ENCODE results near the gene ZBTB39. TPM values are rescaled to one million over a fixed set of nuclear protein-coding genes. Genes with fewer than 3 reads are reported as not detected.

Gene ZBTB39
- total RNA-seq, 2 experiments from 2014 or later: 6.4 to 6.6 TPM

- Mint-ChIP-seq H3K27ac (peak overlapping the region; percentile 11), H3K9me3 (ENCODE audit: low read depth) (no peaks in the 10 kb centered on the region), H3K4me3 (no peak overlapping the region), H3K4me1 (peaks cover 63% of the 10 kb centered on the region), H3K27me3 (no peaks in the 10 kb centered on the region), H3K36me3 (ENCODE audit: low read depth) (peaks cover 44% of the 10 kb centered on the region)
- ATAC-seq: peak; percentile 41
- intact Hi-C loops (cut with DNase I, micrococcal nuclease): loop anchor here (1.0 to 5.0 kb wide), 2 partner anchors 244 to 364 kb away; no protein-coding TSS in a partner anchor
- ChIA-PET POLR2A (interaction anchor here (1.1 kb wide), 2 partner anchors 72 to 77 kb away, joined by 3 read pairs; partner anchors contain the start of gene NEMP1), CTCF (interaction anchor here (0.5 to 13.0 kb wide), 41 partner anchors 10 to 365 kb away, joined by 3 to 207 read pairs (median 4); partner anchors contain the start of genes LRP1, NAB2, NACA and NEMP1)
- peak; percentile 90 for DNase-seq
Measured at GRCh38 chr12:57001448-57001906, 4.9 kb downstream of the ZBTB39 start.

GRCh38 chr12:57000393-57000792 lies 6.0 kb downstream of the ZBTB39 start:
- Mint-ChIP-seq H3K9me3 (ENCODE audit: low read depth) (no peaks in the 10 kb centered on the region), H3K36me3 (ENCODE audit: low read depth) (peaks cover 44% of the 10 kb centered on the region), H3K4me3 (no peak overlapping the region), H3K4me1 (peaks cover 60% of the 10 kb centered on the region), H3K27me3 (no peaks in the 10 kb centered on the region), H3K27ac (peak overlapping the region; percentile 37)
- no peak for DNase-seq
- intact Hi-C loops (cut with DNase I, micrococcal nuclease): loop anchor here in 1 of 2 experiments (5.0 kb wide), 1 partner anchor 363 kb away; no protein-coding TSS in a partner anchor
- POLR2A ChIA-PET: no interaction called here
- CTCF ChIA-PET: interaction anchor here (0.7 to 13.0 kb wide), 10 partner anchors 8 to 708 kb away, joined by 3 to 207 read pairs (median 12); partner anchors contain the start of gene TAC3
- ATAC-seq: peak; percentile 28

- DNase-seq: no peak
- Mint-ChIP-seq H3K4me3 (no peak overlapping the region), H3K36me3 (ENCODE audit: low read depth) (peaks cover 44% of the 10 kb centered on the region), H3K4me1 (peaks cover 52% of the 10 kb centered on the region), H3K27me3 (no peaks in the 10 kb centered on the region), H3K9me3 (ENCODE audit: low read depth) (no peaks in the 10 kb centered on the region), H3K27ac (peak overlapping the region; percentile 38)
- ATAC-seq: no peak
- POLR2A ChIA-PET: no interaction called here
- intact Hi-C loops (cut with DNase I, micrococcal nuclease): loop anchor here in 1 of 2 experiments (2.0 kb wide), 1 partner anchor 65 kb away; no protein-coding TSS in a partner anchor
- CTCF ChIA-PET: interaction anchor here (0.6 to 13.0 kb wide), 14 partner anchors 8 to 363 kb away, joined by 3 to 207 read pairs (median 6); partner anchors contain the start of gene STAT6
Measured at GRCh38 chr12:56999456-56999855, 6.9 kb downstream of the ZBTB39 start.

- H3K27me3 Mint-ChIP-seq: no peaks in the 10 kb centered on the region
- intact Hi-C loops (cut with DNase I, micrococcal nuclease): loop anchor here in 1 of 2 experiments (2.0 kb wide), 1 partner anchor 66 kb away; no protein-coding TSS in a partner anchor
- CTCF ChIA-PET: interaction anchor here (0.6 to 13.0 kb wide), 13 partner anchors 8 to 363 kb away, joined by 3 to 207 read pairs (median 4); partner anchors contain the start of gene STAT6
- no peak overlapping the region for H3K4me3 Mint-ChIP-seq
- H3K4me1 Mint-ChIP-seq: peaks cover 48% of the 10 kb centered on the region
- peak; percentile 82 for DNase-seq
- POLR2A ChIA-PET: interaction anchor here (0.7 to 0.8 kb wide), 2 partner anchors 14 to 273 kb away, joined by 3 read pairs; no protein-coding TSS in a partner anchor
- H3K27ac Mint-ChIP-seq: peak overlapping the region; percentile 38
- peak; percentile 87 for ATAC-seq
- peaks cover 39% of the 10 kb centered on the region for H3K36me3 Mint-ChIP-seq (ENCODE audit: low read depth)
- no peaks in the 10 kb centered on the region for H3K9me3 Mint-ChIP-seq (ENCODE audit: low read depth)
Measured at GRCh38 chr12:56998981-56999380, 7.4 kb downstream of the ZBTB39 start.

GRCh38 chr12:56998316-56998715 lies 8.0 kb downstream of the ZBTB39 start:
- Mint-ChIP-seq H3K27ac (peak overlapping the region; percentile 12), H3K4me3 (no peak overlapping the region), H3K27me3 (no peaks in the 10 kb centered on the region), H3K4me1 (peaks cover 48% of the 10 kb centered on the region), H3K36me3 (ENCODE audit: low read depth) (peaks cover 33% of the 10 kb centered on the region), H3K9me3 (ENCODE audit: low read depth) (no peaks in the 10 kb centered on the region)
- ChIA-PET POLR2A (interaction anchor here (0.7 to 0.8 kb wide), 2 partner anchors 13 to 273 kb away, joined by 3 read pairs; no protein-coding TSS in a partner anchor), CTCF (interaction anchor here (0.9 to 13.0 kb wide), 12 partner anchors 9 to 362 kb away, joined by 3 to 207 read pairs (median 6); partner anchors contain the start of gene STAT6)
- DNase-seq: no peak
- no peak for ATAC-seq
- intact Hi-C loops (cut with DNase I, micrococcal nuclease): loop anchor here in 1 of 2 experiments (2.0 kb wide), 1 partner anchor 66 kb away; no protein-coding TSS in a partner anchor

GRCh38 chr12:56996793-56997545 lies 9.4 kb downstream of the ZBTB39 start:
- no peaks in the 10 kb centered on the region for H3K9me3 Mint-ChIP-seq (ENCODE audit: low read depth)
- peaks cover 21% of the 10 kb centered on the region for H3K36me3 Mint-ChIP-seq (ENCODE audit: low read depth)
- ChIA-PET CTCF (interaction anchor here (1.0 to 13.0 kb wide), 7 partner anchors 8 to 240 kb away, joined by 4 to 207 read pairs (median 8); partner anchors contain the start of gene ZBTB39), POLR2A (interaction anchor here (0.6 to 0.8 kb wide), 3 partner anchors 119 to 248 kb away, joined by 3 to 5 read pairs (median 4); no protein-coding TSS in a partner anchor)
- DNase-seq (no peak), ATAC-seq (no peak)
- no peaks in the 10 kb centered on the region for H3K27me3 Mint-ChIP-seq
- no peak overlapping the region for H3K27ac Mint-ChIP-seq
- intact Hi-C loops (cut with DNase I, micrococcal nuclease): no loop called here
- no peak overlapping the region for H3K4me3 Mint-ChIP-seq
- H3K4me1 Mint-ChIP-seq: peaks cover 43% of the 10 kb centered on the region

- Mint-ChIP-seq H3K4me3 (no peak overlapping the region), H3K36me3 (ENCODE audit: low read depth) (peaks cover 16% of the 10 kb centered on the region), H3K4me1 (peaks cover 42% of the 10 kb centered on the region), H3K27ac (no peak overlapping the region), H3K9me3 (ENCODE audit: low read depth) (no peaks in the 10 kb centered on the region), H3K27me3 (no peaks in the 10 kb centered on the region)
- DNase-seq: no peak
- CTCF ChIA-PET: interaction anchor here (1.0 to 7.9 kb wide), 4 partner anchors 8 to 238 kb away, joined by 4 to 77 read pairs (median 5); no protein-coding TSS in a partner anchor
- intact Hi-C loops (cut with DNase I, micrococcal nuclease): no loop called here
- ATAC-seq: no peak
- POLR2A ChIA-PET: interaction anchor here (0.6 to 0.7 kb wide), 2 partner anchors 119 to 247 kb away, joined by 4 to 5 read pairs; no protein-coding TSS in a partner anchor
Measured at GRCh38 chr12:56995930-56996496, 10.3 kb downstream of the ZBTB39 start.

GRCh38 chr12:56995201-56995929 lies 11.0 kb downstream of the ZBTB39 start:
- H3K4me1 Mint-ChIP-seq: peaks cover 37% of the 10 kb centered on the region
- CTCF ChIA-PET: interaction anchor here (0.7 to 1.6 kb wide), 2 partner anchors 32 to 912 kb away, joined by 3 to 6 read pairs; no protein-coding TSS in a partner anchor
- no peak overlapping the region for H3K27ac Mint-ChIP-seq
- H3K36me3 Mint-ChIP-seq (ENCODE audit: low read depth): peaks cover 11% of the 10 kb centered on the region
- POLR2A ChIA-PET: no interaction called here
- no peaks in the 10 kb centered on the region for H3K27me3 Mint-ChIP-seq
- H3K9me3 Mint-ChIP-seq (ENCODE audit: low read depth): no peaks in the 10 kb centered on the region
- intact Hi-C loops (cut with DNase I, micrococcal nuclease): no loop called here
- no peak overlapping the region for H3K4me3 Mint-ChIP-seq
- ATAC-seq (no peak), DNase-seq (no peak)

GRCh38 chr12:56994231-56994746 lies 12.1 kb downstream of the ZBTB39 start:
- DNase-seq (no peak), ATAC-seq (no peak)
- Mint-ChIP-seq H3K27ac (no peak overlapping the region), H3K27me3 (no peaks in the 10 kb centered on the region), H3K4me1 (peaks cover 26% of the 10 kb centered on the region), H3K4me3 (no peak overlapping the region), H3K36me3 (ENCODE audit: low read depth) (peaks cover 4% of the 10 kb centered on the region), H3K9me3 (ENCODE audit: low read depth) (no peaks in the 10 kb centered on the region)
- intact Hi-C loops (cut with DNase I, micrococcal nuclease): no loop called here
- ChIA-PET CTCF (interaction anchor here (0.5 to 1.3 kb wide), 9 partner anchors 11 to 914 kb away, joined by 3 to 6 read pairs (median 3); partner anchors contain the start of gene TAC3), POLR2A (no interaction called here)

- POLR2A ChIA-PET: no interaction called here
- Mint-ChIP-seq H3K4me1 (peaks cover 17% of the 10 kb centered on the region), H3K4me3 (no peak overlapping the region), H3K27me3 (no peaks in the 10 kb centered on the region), H3K36me3 (ENCODE audit: low read depth) (peaks cover 2% of the 10 kb centered on the region), H3K27ac (no peak overlapping the region), H3K9me3 (ENCODE audit: low read depth) (no peaks in the 10 kb centered on the region)
- DNase-seq (no peak), ATAC-seq (no peak)
- CTCF ChIA-PET: interaction anchor here (0.6 to 1.3 kb wide), 6 partner anchors 12 to 246 kb away, joined by 3 to 6 read pairs (median 4); partner anchors contain the start of gene STAT6
- intact Hi-C loops (cut with DNase I, micrococcal nuclease): no loop called here
Measured at GRCh38 chr12:56993346-56993745, 13.0 kb downstream of the ZBTB39 start.
